ENCODE measurements around the gene KBTBD12.

KBTBD12 gene

GRCh38 chr3:127951276-127951675, 36.2 kb downstream of the KBTBD12 start:
- no peaks in the 10 kb centered on the region for H3K9me3 ChIP-seq (ENCODE audit: insufficient read depth, low read length)
- H3K9me2 ChIP-seq (replicated peaks; ENCODE audit: insufficient read depth, low read length): no peaks in the 10 kb centered on the region
- no peak overlapping the region for H3K9ac ChIP-seq (ENCODE audit: low read length)
- no peak overlapping the region for H3K27ac ChIP-seq (ENCODE audit: low read depth, low read length)
- H3F3A ChIP-seq (ENCODE audit: insufficient read depth): no peaks in the 10 kb centered on the region
- no peaks in the 10 kb centered on the region for H4K20me1 ChIP-seq (ENCODE audit: low read depth, low read length)
- H3K79me2 ChIP-seq (ENCODE audit: insufficient read depth, low read length): no peaks in the 10 kb centered on the region
- H3K4me2 ChIP-seq (ENCODE audit: low read depth, low read length, poor library complexity, severe bottlenecking): no peak overlapping the region
- H3K4me3 ChIP-seq (ENCODE audit: insufficient read depth, low read length, poor library complexity, severe bottlenecking): no peak overlapping the region
- no peaks in the 10 kb centered on the region for H3K27me3 ChIP-seq (ENCODE audit: low read length)
- H2AFZ ChIP-seq (ENCODE audit: low read depth, low read length, severe bottlenecking): no peak overlapping the region
- H3K36me3 ChIP-seq (ENCODE audit: low read length): no peaks in the 10 kb centered on the region
- no peak for TF ChIP-seq EZH2phosphoT487 (conservative IDR thresholded peaks at IDR 0.05; ENCODE audit: low read length)
- no peak for TF ChIP-seq CTCF (IDR thresholded peaks at IDR 0.05; ENCODE audit: insufficient read depth, low read length, poor library complexity, severe bottlenecking)

GRCh38 chr3:127953091-127954035, 38.3 kb downstream of the KBTBD12 start:
- H3K4me3 ChIP-seq (ENCODE audit: insufficient read depth, low read length, poor library complexity, severe bottlenecking): no peak overlapping the region
- H3K9ac ChIP-seq (ENCODE audit: low read length): no peak overlapping the region
- H3K4me2 ChIP-seq (ENCODE audit: low read depth, low read length, poor library complexity, severe bottlenecking): no peak overlapping the region
- no peaks in the 10 kb centered on the region for H3K79me2 ChIP-seq (ENCODE audit: insufficient read depth, low read length)
- no peak overlapping the region for H3K27ac ChIP-seq (ENCODE audit: low read depth, low read length)
- no peaks in the 10 kb centered on the region for H3F3A ChIP-seq (ENCODE audit: insufficient read depth)
- H3K9me2 ChIP-seq (replicated peaks; ENCODE audit: insufficient read depth, low read length): no peaks in the 10 kb centered on the region
- no peaks in the 10 kb centered on the region for H3K36me3 ChIP-seq (ENCODE audit: low read length)
- H4K20me1 ChIP-seq (ENCODE audit: low read depth, low read length): no peaks in the 10 kb centered on the region
- H2AFZ ChIP-seq (ENCODE audit: low read depth, low read length, severe bottlenecking): no peak overlapping the region
- TF ChIP-seq CTCF (IDR thresholded peaks at IDR 0.05; ENCODE audit: insufficient read depth, low read length, poor library complexity, severe bottlenecking) (no peak), EZH2phosphoT487 (conservative IDR thresholded peaks at IDR 0.05; ENCODE audit: low read length) (no peak)
- H3K9me3 ChIP-seq (ENCODE audit: insufficient read depth, low read length): no peaks in the 10 kb centered on the region
- no peaks in the 10 kb centered on the region for H3K27me3 ChIP-seq (ENCODE audit: low read length)

- TF ChIP-seq EZH2phosphoT487 (conservative IDR thresholded peaks at IDR 0.05; ENCODE audit: low read length) (no peak), CTCF (IDR thresholded peaks at IDR 0.05; ENCODE audit: insufficient read depth, low read length, poor library complexity, severe bottlenecking) (no peak)
- no peak overlapping the region for H3K27ac ChIP-seq (ENCODE audit: low read depth, low read length)
- H3K9me2 ChIP-seq (replicated peaks; ENCODE audit: insufficient read depth, low read length): no peaks in the 10 kb centered on the region
- H3K9ac ChIP-seq (ENCODE audit: low read length): no peak overlapping the region
- H3K4me2 ChIP-seq (ENCODE audit: low read depth, low read length, poor library complexity, severe bottlenecking): no peak overlapping the region
- H2AFZ ChIP-seq (ENCODE audit: low read depth, low read length, severe bottlenecking): no peak overlapping the region
- H3K36me3 ChIP-seq (ENCODE audit: low read length): no peaks in the 10 kb centered on the region
- H3K27me3 ChIP-seq (ENCODE audit: low read length): no peaks in the 10 kb centered on the region
- no peaks in the 10 kb centered on the region for H4K20me1 ChIP-seq (ENCODE audit: low read depth, low read length)
- no peaks in the 10 kb centered on the region for H3K79me2 ChIP-seq (ENCODE audit: insufficient read depth, low read length)
- H3K4me3 ChIP-seq (ENCODE audit: insufficient read depth, low read length, poor library complexity, severe bottlenecking): no peak overlapping the region
- H3F3A ChIP-seq (ENCODE audit: insufficient read depth): no peaks in the 10 kb centered on the region
- no peaks in the 10 kb centered on the region for H3K9me3 ChIP-seq (ENCODE audit: insufficient read depth, low read length)
These were observed 39.6 kb downstream of the KBTBD12 start for GRCh38 chr3:127954640-127955039.
